Neural progenitor cell (in vitro differentiated cells): Measurements from ENCODE around the gene SEPTIN2. TPM values are rescaled to one million over a fixed set of nuclear protein-coding genes. Genes with fewer than 3 reads are reported as not detected.

ENCODE experiments used
- DNase-seq: peaks from one replicate; pipeline ENCODE4 v3.0.0-alpha.2; 2016; ENCODE audit warnings: low spot score
- H2AFZ ChIP-seq: fragments of 200-600 bp; sonication (generic); replicated peaks from 2 replicates; pipeline ENCODE4 v1.6.1; 2016; ENCODE audit warnings: antibody characterized with exemption
- H3F3A ChIP-seq: fragments of 200-600 bp; sonication (generic); 2 replicates; pipeline ENCODE4 v1.6.1; 2016; ENCODE audit warnings: antibody characterized with exemption, low read depth
- H3K27ac ChIP-seq: fragments of 200-600 bp; sonication (generic); 2 replicates; pipeline ENCODE4 v1.5.1; 2016; ENCODE audit warnings: mild to moderate bottlenecking
- H3K27me3 ChIP-seq: fragments of 200-600 bp; sonication (generic); 2 replicates; pipeline ENCODE4 v1.6.1; 2016; ENCODE audit warnings: mild to moderate bottlenecking, moderate library complexity
- H3K36me3 ChIP-seq: fragments of 200-600 bp; sonication (generic); 2 replicates; pipeline ENCODE4 v1.5.1; 2016
- H3K4me1 ChIP-seq: fragments of 200-600 bp; sonication (generic); 2 replicates; pipeline ENCODE4 v1.6.1; 2016; ENCODE audit warnings: mixed run types
- H3K4me2 ChIP-seq: fragments of 200-600 bp; sonication (generic); 2 replicates; pipeline ENCODE4 v1.6.1; 2016
- H3K4me3 ChIP-seq: fragments of 200-600 bp; sonication (generic); 2 replicates; pipeline ENCODE4 v1.5.1; 2016
- H3K79me2 ChIP-seq: fragments of 200-600 bp; sonication (generic); 2 replicates; pipeline ENCODE4 v1.6.1; 2016; ENCODE audit warnings: low read depth
- H3K9ac ChIP-seq: fragments of 200-600 bp; sonication (generic); 2 replicates; pipeline ENCODE4 v1.6.1; 2016
- H3K9me3 ChIP-seq: fragments of 200-600 bp; sonication (generic); 2 replicates; pipeline ENCODE4 v1.5.1; 2016; ENCODE audit warnings: low read depth
- H4K20me1 ChIP-seq: fragments of 200-600 bp; sonication (generic); 2 replicates; pipeline ENCODE4 v1.6.1; 2016; ENCODE audit warnings: low read depth
- H3K27ac Mint-ChIP-seq: 3 replicates; pipeline ENCODE4 v1.8.0; 2021; ENCODE audit warnings: mixed read lengths
- H3K27me3 Mint-ChIP-seq: 2 replicates; pipeline ENCODE4 v1.8.0; 2022; ENCODE audit warnings: low read depth, mild to moderate bottlenecking, inconsistent platforms, moderate library complexity, mixed read lengths; ENCODE audit not compliant: insufficient read depth
- H3K36me3 Mint-ChIP-seq: 3 replicates; pipeline ENCODE4 v1.8.0; 2021; ENCODE audit warnings: mixed read lengths
- H3K4me1 Mint-ChIP-seq: 3 replicates; pipeline ENCODE4 v1.8.0; 2021; ENCODE audit warnings: mixed read lengths
- H3K4me3 Mint-ChIP-seq: 3 replicates; pipeline ENCODE4 v1.8.0; 2021; ENCODE audit warnings: mild to moderate bottlenecking, moderate library complexity, mixed read lengths
- H3K9me3 Mint-ChIP-seq: 3 replicates; pipeline ENCODE4 v1.8.0; 2020; ENCODE audit warnings: mixed read lengths
- CTCF ChIP-seq: fragments of 200-600 bp; sonication (generic); IDR thresholded peaks from 2 replicates; pipeline ENCODE4 v1.5.1; 2017; ENCODE audit warnings: antibody characterized with exemption, mild to moderate bottlenecking
- EZH2 ChIP-seq: fragments of 200-600 bp; sonication (generic); IDR thresholded peaks from 2 replicates; pipeline ENCODE4 v1.6.1; 2017; ENCODE audit warnings: antibody characterized with exemption, mild to moderate bottlenecking, moderate library complexity
- EZH2phosphoT487 ChIP-seq: fragments of 200-600 bp; sonication (generic); IDR thresholded peaks from 2 replicates; pipeline ENCODE4 v1.6.1; 2017; ENCODE audit warnings: antibody characterized with exemption
- total RNA-seq: library from RNA; depleted of rRNA; stranded (reverse); fragments of >200 nt; gene quantifications from 2 replicates; pipeline ENCODE4 v1.2.3, GENCODE V29; 2015; ENCODE audit warnings: low replicate concordance

SEPTIN2 gene
- total RNA-seq, 1 donor from 2014 or later: 632 TPM

DNA sequence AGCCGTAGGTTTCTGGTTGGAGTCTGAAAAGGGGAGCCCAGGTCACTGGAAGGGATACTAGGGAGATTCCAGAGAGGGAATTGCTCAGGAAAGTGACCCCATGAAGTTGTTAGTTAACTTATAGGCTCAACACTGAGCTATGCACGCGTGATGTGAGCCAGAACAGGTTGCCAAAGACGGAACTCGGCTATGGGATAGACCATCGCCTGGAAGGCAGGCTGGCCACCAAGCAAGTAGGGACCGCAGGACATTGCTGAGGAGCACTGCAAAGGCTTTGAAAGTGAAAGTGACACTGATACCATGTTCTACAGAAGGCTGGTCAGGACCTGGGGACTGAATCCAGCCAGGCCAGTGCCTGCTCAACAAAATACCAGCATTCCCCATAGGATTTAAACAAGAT lies 47.7 kb downstream of the SEPTIN2 start:
- Histone ChIP-seq H3K27me3 (no peaks in the 10 kb centered on the region), H3K4me3 (no peak overlapping the region), H3K27ac (peak overlapping the region; percentile 80), H3K4me2 (peak overlapping the region; percentile 60), H3K9ac (no peak overlapping the region), H4K20me1 (peaks cover 59% of the 10 kb centered on the region), H2AFZ (no peak overlapping the region), H3K4me1 (peaks cover 42% of the 10 kb centered on the region), H3F3A (peaks cover 24% of the 10 kb centered on the region), H3K36me3 (no peaks in the 10 kb centered on the region), H3K79me2 (peaks cover 90% of the 10 kb centered on the region), H3K9me3 (no peaks in the 10 kb centered on the region)
- Mint-ChIP-seq H3K9me3 (no peaks in the 10 kb centered on the region), H3K4me3 (no peak overlapping the region), H3K27me3 (no peaks in the 10 kb centered on the region), H3K36me3 (peaks cover 2% of the 10 kb centered on the region), H3K27ac (peak overlapping the region; percentile 25), H3K4me1 (peaks cover 19% of the 10 kb centered on the region)
- peak; percentile 39 for DNase-seq
- TF ChIP-seq CTCF (no peak), EZH2 (no peak), EZH2phosphoT487 (no peak)

- Mint-ChIP-seq H3K4me3 (no peak overlapping the region), H3K27me3 (no peaks in the 10 kb centered on the region), H3K4me1 (peaks cover 10% of the 10 kb centered on the region), H3K9me3 (no peaks in the 10 kb centered on the region), H3K36me3 (peaks cover 2% of the 10 kb centered on the region), H3K27ac (no peak overlapping the region)
- TF ChIP-seq EZH2 (no peak), EZH2phosphoT487 (no peak), CTCF (no peak)
- peaks cover 42% of the 10 kb centered on the region for H3K4me1 ChIP-seq
- peaks cover 89% of the 10 kb centered on the region for H3K79me2 ChIP-seq
- no peak overlapping the region for H3K27ac ChIP-seq
- no peaks in the 10 kb centered on the region for H3K9me3 ChIP-seq
- no peak overlapping the region for H2AFZ ChIP-seq
- H4K20me1 ChIP-seq: peaks cover 47% of the 10 kb centered on the region
- no peaks in the 10 kb centered on the region for H3K36me3 ChIP-seq
- H3K27me3 ChIP-seq: no peaks in the 10 kb centered on the region
- H3K4me2 ChIP-seq: no peak overlapping the region
- H3K9ac ChIP-seq: no peak overlapping the region
- H3K4me3 ChIP-seq: no peak overlapping the region
- H3F3A ChIP-seq: peaks cover 24% of the 10 kb centered on the region
- no peak for DNase-seq
These were observed 49.1 kb downstream of the SEPTIN2 start for GRCh38 chr2:241364781-241365180.

DNA sequence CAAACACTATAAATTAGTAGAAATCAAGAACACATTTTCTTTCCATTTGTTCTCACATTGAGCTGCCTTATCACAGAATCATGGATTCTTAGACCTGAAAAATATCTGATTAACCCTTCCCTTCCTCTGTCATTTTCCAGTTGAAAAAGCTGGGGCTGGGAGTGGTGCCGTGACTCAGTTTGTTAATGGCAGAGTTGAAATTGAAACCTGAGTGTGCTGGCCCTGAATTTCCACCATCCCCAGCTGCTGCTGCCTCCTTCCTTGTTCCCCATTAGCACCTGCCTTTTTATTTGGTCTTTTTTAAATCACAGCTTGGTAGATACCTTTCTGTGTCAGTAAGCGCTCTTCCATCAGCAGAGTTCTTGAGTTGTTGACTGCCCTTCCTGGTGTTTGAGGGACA lies 51.0 kb downstream of the SEPTIN2 start:
- H3K4me3 ChIP-seq: no peak overlapping the region
- Mint-ChIP-seq H3K4me1 (peaks cover 6% of the 10 kb centered on the region), H3K4me3 (no peak overlapping the region), H3K27ac (no peak overlapping the region), H3K36me3 (peaks cover 4% of the 10 kb centered on the region), H3K9me3 (no peaks in the 10 kb centered on the region), H3K27me3 (peaks cover 2% of the 10 kb centered on the region)
- H3F3A ChIP-seq: peaks cover 24% of the 10 kb centered on the region
- H3K36me3 ChIP-seq: no peaks in the 10 kb centered on the region
- peak overlapping the region; percentile 41 for H3K4me2 ChIP-seq
- H3K4me1 ChIP-seq: peaks cover 42% of the 10 kb centered on the region
- no peaks in the 10 kb centered on the region for H3K9me3 ChIP-seq
- no peak overlapping the region for H3K27ac ChIP-seq
- no peak for DNase-seq
- H4K20me1 ChIP-seq: peaks cover 54% of the 10 kb centered on the region
- H3K9ac ChIP-seq: no peak overlapping the region
- H3K27me3 ChIP-seq: no peaks in the 10 kb centered on the region
- H3K79me2 ChIP-seq: peaks cover 76% of the 10 kb centered on the region
- TF ChIP-seq EZH2: no peak
- TF ChIP-seq CTCF: no peak
- no peak for TF ChIP-seq EZH2phosphoT487
- H2AFZ ChIP-seq: no peak overlapping the region
